SIG-M5 treated with dmso at 0.1 percent for 504 hours (cell line): ENCODE results near the gene HOXD13.

Experiments used
- DNase-seq: peaks from one replicate; lab custom pipeline; 2025; ENCODE audit not compliant: unreplicated experiment; lab: John Stamatoyannopoulos, UW

The HOXD13 gene

GRCh38 chr2:176092270-176093144 is at the start of gene HOXD13:
Gene HOXD13, plus strand, starts transcription at chr2:176092721. Its CDS starts 170 bp downstream, at chr2:176092891.
- peak; percentile 71 for DNase-seq

GRCh38 chr2:176056406-176056805 is 36.1 kb upstream of the HOXD13 start:
- DNase-seq = no peak

- DNase-seq = no peak
Observed at GRCh38 chr2:176063958-176064357, 28.6 kb upstream of the HOXD13 start.

- DNase-seq = no peak
Observed at GRCh38 chr2:176066645-176067588, 25.6 kb upstream of the HOXD13 start.

- DNase-seq = no peak
Observed at GRCh38 chr2:176067589-176068418, 24.7 kb upstream of the HOXD13 start.

GRCh38 chr2:176068419-176068832 is 24.1 kb upstream of the HOXD13 start:
- DNase-seq = no peak

GRCh38 chr2:176071330-176072291 is 20.9 kb upstream of the HOXD13 start:
- DNase-seq = no peak

- DNase-seq = no peak
Observed at GRCh38 chr2:176072292-176072669, 20.2 kb upstream of the HOXD13 start.

- no peak for DNase-seq
Observed at GRCh38 chr2:176072951-176073904, 19.3 kb upstream of the HOXD13 start.

- DNase-seq = no peak
Observed at GRCh38 chr2:176074919-176075425, 17.5 kb upstream of the HOXD13 start.

- no peak for DNase-seq
Observed at GRCh38 chr2:176075481-176075880, 17.0 kb upstream of the HOXD13 start.

GRCh38 chr2:176076063-176076462 is 16.5 kb upstream of the HOXD13 start:
- no peak for DNase-seq

GRCh38 chr2:176076796-176077195 is 15.7 kb upstream of the HOXD13 start:
- DNase-seq = no peak

GRCh38 chr2:176078541-176079284 is 13.8 kb upstream of the HOXD13 start:
- DNase-seq = no peak

GRCh38 chr2:176079285-176079830 is 13.2 kb upstream of the HOXD13 start:
- peak; percentile 64 for DNase-seq

GRCh38 chr2:176079831-176080539 is 12.5 kb upstream of the HOXD13 start:
- peak; percentile 84 for DNase-seq
